ENCODE measurements around the gene AKAIN1.

GRCh38 chr18:5166606-5167280 lies 30.3 kb downstream of the AKAIN1 start:
- no peak for TF ChIP-seq CTCF (IDR thresholded peaks at IDR 0.05)
- TF ChIP-seq POLR2A (IDR thresholded peaks at IDR 0.05; ENCODE audit: low read depth) = no peak
- TF ChIP-seq EP300 (IDR thresholded peaks at IDR 0.05) = no peak
